Common myeloid progenitor, CD34-positive (primary cell): ENCODE results near the gene WNT9A. TPM values are rescaled to one million over a fixed set of nuclear protein-coding genes. Genes with fewer than 3 reads are reported as not detected.
"Not testable (repeated sequence)": the region's sequence is repeated elsewhere in the genome, so short reads cannot be mapped to it uniquely, and the experiment has no call there.

Experiments
- CTCF ChIA-PET: fragments of 350-600 bp; sonication (Branson Sonifier 250); formaldehyde crosslinking; loops from one replicate; lab custom pipeline; 2021; ENCODE audit warnings: antibody characterized with exemption; lab: Charles Lee
- POLR2A ChIA-PET: fragments of 350-600 bp; sonication (Branson Sonifier 250); formaldehyde crosslinking; loops from one replicate; lab custom pipeline; 2021; ENCODE audit warnings: antibody characterized with exemption; lab: Charles Lee
- DNase-seq, 3 donors: peaks; one replicate each; pipeline versions ENCODE4 v3.0.0 to v3.0.0-alpha.2; 2013
- H3K27ac ChIP-seq, 2 experiments: 1 replicate in 1 of 2; 2 replicates in 1 of 2; pipeline ENCODE4 v1.7.0; 2013; ENCODE audit warnings: inconsistent platforms in 2 of 2, low read length in 2 of 2, mild to moderate bottlenecking in 2 of 2, low read depth in 1 of 2, moderate library complexity in 1 of 2; ENCODE audit not compliant: severe bottlenecking in 2 of 2, insufficient read depth in 1 of 2, poor library complexity in 1 of 2
- H3K27me3 ChIP-seq, 5 experiments: replicated peaks in 2 of 5; 1 replicate in 3 of 5; 2 replicates in 2 of 5; pipeline versions ENCODE4 v1.6.1 to v1.7.0; 2013; ENCODE audit warnings: low read length in 4 of 5, mild to moderate bottlenecking in 2 of 5, moderate library complexity in 2 of 5, inconsistent platforms in 1 of 5; ENCODE audit not compliant: insufficient read depth in 5 of 5, control insufficient read depth in 4 of 5
- H3K36me3 ChIP-seq, 4 experiments: 1 replicate in 2 of 4; 2 replicates in 2 of 4; pipeline versions ENCODE4 v1.6.1 to v1.7.0; 2013; ENCODE audit warnings: low read length in 3 of 4, control low read depth in 1 of 4, mild to moderate bottlenecking in 1 of 4; ENCODE audit not compliant: control insufficient read depth in 4 of 4, insufficient read depth in 4 of 4
- H3K4me1 ChIP-seq, 4 experiments: 1 replicate in 3 of 4; 2 replicates in 1 of 4; pipeline versions ENCODE4 v1.6.1 to v1.7.1; 2013; ENCODE audit warnings: low read length in 3 of 4, mild to moderate bottlenecking in 3 of 4, control low read depth in 1 of 4, inconsistent platforms in 1 of 4, moderate library complexity in 1 of 4; ENCODE audit not compliant: control insufficient read depth in 4 of 4, insufficient read depth in 4 of 4; ENCODE audit errors: control extremely low read depth in 1 of 4
- H3K4me3 ChIP-seq, 7 experiments: 1 replicate in 4 of 7; 2 replicates in 3 of 7; pipeline versions ENCODE4 v1.5.1 to v1.7.0; 2013; ENCODE audit warnings: mild to moderate bottlenecking in 7 of 7, low read length in 6 of 7, moderate library complexity in 6 of 7, inconsistent platforms in 2 of 7, low read depth in 2 of 7, control low read depth in 1 of 7; ENCODE audit not compliant: insufficient read depth in 4 of 7, control insufficient read depth in 1 of 7; ENCODE audit errors: extremely low read depth in 1 of 7
- H3K9me3 ChIP-seq, 5 experiments: 1 replicate in 4 of 5; 2 replicates in 1 of 5; pipeline versions ENCODE4 v1.6.1 to v1.7.1; 2013; ENCODE audit warnings: low read length in 4 of 5, mild to moderate bottlenecking in 2 of 5, inconsistent platforms in 1 of 5, low read depth in 1 of 5, moderate library complexity in 1 of 5; ENCODE audit not compliant: control insufficient read depth in 4 of 5, insufficient read depth in 2 of 5; ENCODE audit errors: control extremely low read depth in 1 of 5
- WGBS: methylation state at CpG from one replicate; pipeline ENCODE4 v1.1.5; 2013; ENCODE audit not compliant: insufficient coverage; 5-methylcytosine and 5-hydroxymethylcytosine counted together
- polyA plus RNA-seq: library from polyadenylated mRNA; unstranded; fragments of 120-200 nt; gene quantifications from one replicate; pipeline ENCODE4 v1.2.1, GENCODE V29; 2013

The WNT9A gene
- polyA plus RNA-seq, result 0.22 TPM

GRCh38 chr1:227947676-227948492 lies at the start of gene WNT9A:
TSS of gene WNT9A (minus strand) at chr1:227947932. CDS start at chr1:227947887, 45 bp downstream.
- H3K4me3 ChIP-seq, result peak within 1 kb of the TSS; percentile 28 to 78 (median 66)
- peak in 2 of 3 donors; percentile 36 to 53 for DNase-seq
- no peaks in the 10 kb centered on the region for H3K9me3 ChIP-seq
- ChIA-PET POLR2A (interaction anchor here (0.6 kb wide), 1 partner anchor 218 kb away, joined by 3 read pairs; the partner anchor contains the start of gene IBA57), CTCF (interaction anchor here (1.0 to 2.4 kb wide), 4 partner anchors 13 to 466 kb away, joined by 4 to 20 read pairs (median 10); no protein-coding TSS in a partner anchor)
- no peaks in the 10 kb centered on the region for H3K36me3 ChIP-seq
- no peak within 1 kb of the TSS for H3K27ac ChIP-seq
- peaks cover 0 to 34% (median 26%) of the 10 kb centered on the region in 5 experiments for H3K27me3 ChIP-seq
- peaks cover 2 to 32% (median 25%) of the 10 kb centered on the region in 4 experiments for H3K4me1 ChIP-seq
- under 1% methylated on average over 99 of the region's 120 CpGs for WGBS

- H3K36me3 ChIP-seq, result no peaks in the 10 kb centered on the region
- no peak overlapping the region for H3K27ac ChIP-seq
- H3K27me3 ChIP-seq, result peaks cover 0 to 21% (median 7%) of the 10 kb centered on the region in 5 experiments
- ChIA-PET POLR2A (no interaction called here), CTCF (interaction anchor here (0.6 to 1.2 kb wide), 2 partner anchors 9 to 882 kb away, joined by 4 to 5 read pairs; no protein-coding TSS in a partner anchor)
- H3K4me3 ChIP-seq, result no peak overlapping the region
- H3K9me3 ChIP-seq, result peaks cover 0 to 27% (median 9%) of the 10 kb centered on the region in 5 experiments
- no CpG with 5 or more reads among the region's 1 CpG for WGBS
- no peaks in the 10 kb centered on the region for H3K4me1 ChIP-seq
- DNase-seq, result no peak
Measured at GRCh38 chr1:227996187-227996950, 48.6 kb upstream of the WNT9A start.

- H3K4me3 ChIP-seq, result no peak overlapping the region
- ChIA-PET CTCF (no interaction called here), POLR2A (no interaction called here)
- H3K27ac ChIP-seq, result no peak overlapping the region
- H3K27me3 ChIP-seq, result peaks cover 0 to 20% (median 0%) of the 10 kb centered on the region in 5 experiments
- H3K9me3 ChIP-seq, result peaks cover 0 to 29% (median 10%) of the 10 kb centered on the region in 5 experiments
- no peaks in the 10 kb centered on the region for H3K4me1 ChIP-seq
- DNase-seq, result no peak
- WGBS, result 85% methylated on average over 5 of the region's 7 CpGs
- H3K36me3 ChIP-seq, result no peaks in the 10 kb centered on the region
Measured at GRCh38 chr1:227994632-227995300, 47.0 kb upstream of the WNT9A start.

GRCh38 chr1:227987181-227987580 lies 39.4 kb upstream of the WNT9A start:
- H3K36me3 ChIP-seq, result no peaks in the 10 kb centered on the region
- 90% methylated on average over 2 of the region's 2 CpGs for whole genome bisulfite sequencing
- no peak for DNase-seq
- peaks cover 0 to 8% (median 4%) of the 10 kb centered on the region in 5 experiments for H3K27me3 ChIP-seq
- no peak overlapping the region for H3K4me3 ChIP-seq
- ChIA-PET CTCF (interaction anchor here (1.0 to 1.6 kb wide), 3 partner anchors 11 to 18 kb away, joined by 3 to 5 read pairs (median 5); no protein-coding TSS in a partner anchor), POLR2A (no interaction called here)
- no peak overlapping the region for H3K27ac ChIP-seq
- no peaks in the 10 kb centered on the region for H3K4me1 ChIP-seq
- peaks cover 0 to 7% (median 0%) of the 10 kb centered on the region in 5 experiments for H3K9me3 ChIP-seq

GRCh38 chr1:227975583-227976283 lies 28.0 kb upstream of the WNT9A start:
- POLR2A ChIA-PET, H3K9me3 ChIP-seq: not testable (repeated sequence)

GRCh38 chr1:227973724-227974288 lies 26.1 kb upstream of the WNT9A start:
- H3K27me3 ChIP-seq, H3K4me3 ChIP-seq, POLR2A ChIA-PET, H3K27ac ChIP-seq, H3K36me3 ChIP-seq, DNase-seq, H3K9me3 ChIP-seq, H3K4me1 ChIP-seq: not testable (repeated sequence)
- CTCF ChIA-PET, result interaction anchor here (0.9 kb wide), 1 partner anchor 31 kb away, joined by 3 read pairs; no protein-coding TSS in a partner anchor
- 97% methylated on average over 18 of the region's 32 CpGs for WGBS

More at GRCh38 chr1:227975583-227976283, 28.0 kb upstream of the WNT9A start:
- H3K27me3 ChIP-seq, DNase-seq, CTCF ChIA-PET, H3K4me3 ChIP-seq, H3K36me3 ChIP-seq, H3K4me1 ChIP-seq, H3K27ac ChIP-seq: not testable (repeated sequence)
- no CpG with 5 or more reads among the region's 21 CpGs for WGBS
